ENCODE data around the gene SENP5. TPM values are rescaled to one million over a fixed set of nuclear protein-coding genes. Genes with fewer than 3 reads are reported as not detected.

SENP5 gene
- total and polyA plus RNA-seq, 2 experiments from 2014 or later: 16.8 to 37.9 TPM

DNA sequence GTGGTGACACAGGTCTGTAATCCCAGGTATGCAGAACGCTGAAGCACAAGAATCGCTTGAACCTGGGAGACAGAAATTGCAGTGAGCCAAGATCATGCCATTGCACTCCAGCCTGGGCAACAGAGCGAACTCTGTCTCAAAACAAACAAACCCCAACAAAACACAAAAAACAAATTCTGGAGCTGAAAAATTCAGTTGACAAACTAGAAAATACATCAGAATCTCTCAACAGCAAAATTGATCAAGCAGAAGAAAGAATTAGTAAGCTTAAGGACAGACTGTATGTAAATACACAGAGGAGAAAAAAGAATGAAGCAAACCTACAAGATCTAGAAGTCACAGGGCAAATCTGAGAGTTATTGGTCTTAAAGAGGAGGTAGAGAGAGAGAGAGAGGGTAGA is 49.3 kb downstream of the SENP5 start:
- H3K4me1 ChIP-seq (ENCODE audit: insufficient read depth): no peaks in the 10 kb centered on the region
- no peaks in the 10 kb centered on the region for H3K79me2 ChIP-seq
- H3K27ac ChIP-seq: no peak overlapping the region
- 100% methylated on average over 3 of the region's 3 CpGs for WGBS (ENCODE audit: low lambda C conversion rate, missing lambda C conversion rate)
- no peak overlapping the region for H3K4me2 ChIP-seq
- H2AFZ ChIP-seq: no peak overlapping the region
- no peak for DNase-seq (ENCODE audit: low spot score)
- TF ChIP-seq, protein P1, sequence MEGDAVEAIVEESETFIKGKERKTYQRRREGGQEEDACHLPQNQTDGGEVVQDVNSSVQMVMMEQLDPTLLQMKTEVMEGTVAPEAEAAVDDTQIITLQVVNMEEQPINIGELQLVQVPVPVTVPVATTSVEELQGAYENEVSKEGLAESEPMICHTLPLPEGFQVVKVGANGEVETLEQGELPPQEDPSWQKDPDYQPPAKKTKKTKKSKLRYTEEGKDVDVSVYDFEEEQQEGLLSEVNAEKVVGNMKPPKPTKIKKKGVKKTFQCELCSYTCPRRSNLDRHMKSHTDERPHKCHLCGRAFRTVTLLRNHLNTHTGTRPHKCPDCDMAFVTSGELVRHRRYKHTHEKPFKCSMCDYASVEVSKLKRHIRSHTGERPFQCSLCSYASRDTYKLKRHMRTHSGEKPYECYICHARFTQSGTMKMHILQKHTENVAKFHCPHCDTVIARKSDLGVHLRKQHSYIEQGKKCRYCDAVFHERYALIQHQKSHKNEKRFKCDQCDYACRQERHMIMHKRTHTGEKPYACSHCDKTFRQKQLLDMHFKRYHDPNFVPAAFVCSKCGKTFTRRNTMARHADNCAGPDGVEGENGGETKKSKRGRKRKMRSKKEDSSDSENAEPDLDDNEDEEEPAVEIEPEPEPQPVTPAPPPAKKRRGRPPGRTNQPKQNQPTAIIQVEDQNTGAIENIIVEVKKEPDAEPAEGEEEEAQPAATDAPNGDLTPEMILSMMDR (IDR thresholded peaks at IDR 0.05; ENCODE audit: poor library complexity): no peak
- TF ChIP-seq EZH2phosphoT487 (IDR thresholded peaks at IDR 0.05; ENCODE audit: low read depth, severe bottlenecking, unreplicated experiment): no peak
- no peak for TF ChIP-seq EZH2 (IDR thresholded peaks at IDR 0.05; ENCODE audit: borderline replicate concordance)
- no peaks in the 10 kb centered on the region for H3K27me3 ChIP-seq
- H3K9me3 ChIP-seq (ENCODE audit: low read depth): no peaks in the 10 kb centered on the region
- no peaks in the 10 kb centered on the region for H3K36me3 ChIP-seq (replicated peaks; ENCODE audit: insufficient read depth, low read depth)
- H3K4me3 ChIP-seq: no peak overlapping the region
- peaks cover 7% of the 10 kb centered on the region for H4K20me1 ChIP-seq (ENCODE audit: insufficient read depth, poor library complexity, severe bottlenecking)
- H3K9me2 ChIP-seq (replicated peaks; ENCODE audit: insufficient read depth): no peaks in the 10 kb centered on the region

- no peak for DNase-seq (ENCODE audit: low spot score)
- Histone ChIP-seq H3K79me2 (no peaks in the 10 kb centered on the region), H3K4me1 (ENCODE audit: insufficient read depth) (no peaks in the 10 kb centered on the region), H2AFZ (no peak overlapping the region), H3K36me3 (replicated peaks; ENCODE audit: insufficient read depth, low read depth) (peaks cover under 1% of the 10 kb centered on the region), H3K27me3 (no peaks in the 10 kb centered on the region), H3K4me2 (no peak overlapping the region), H3K9me3 (ENCODE audit: low read depth) (no peaks in the 10 kb centered on the region), H3K9me2 (replicated peaks; ENCODE audit: insufficient read depth) (no peaks in the 10 kb centered on the region), H3K27ac (no peak overlapping the region), H4K20me1 (ENCODE audit: insufficient read depth, poor library complexity, severe bottlenecking) (peaks cover 7% of the 10 kb centered on the region), H3K4me3 (no peak overlapping the region)
- no peak for TF ChIP-seq EZH2phosphoT487 (IDR thresholded peaks at IDR 0.05; ENCODE audit: low read depth, severe bottlenecking, unreplicated experiment)
- no peak for TF ChIP-seq EZH2 (IDR thresholded peaks at IDR 0.05; ENCODE audit: borderline replicate concordance)
- TF ChIP-seq, protein P1 (IDR thresholded peaks at IDR 0.05; ENCODE audit: poor library complexity): no peak
- 88% methylated on average over 2 of the region's 2 CpGs for WGBS (ENCODE audit: low lambda C conversion rate, missing lambda C conversion rate)
Measured at GRCh38 chr3:196918968-196919367, 51.2 kb downstream of the SENP5 start.

GRCh38 chr3:196920733-196921132 is 53.0 kb downstream of the SENP5 start:
- Histone ChIP-seq H2AFZ (no peak overlapping the region), H3K4me1 (ENCODE audit: insufficient read depth) (no peaks in the 10 kb centered on the region), H3K79me2 (no peaks in the 10 kb centered on the region), H3K4me3 (no peak overlapping the region), H4K20me1 (ENCODE audit: insufficient read depth, poor library complexity, severe bottlenecking) (peaks cover 7% of the 10 kb centered on the region), H3K27me3 (no peaks in the 10 kb centered on the region), H3K27ac (no peak overlapping the region), H3K36me3 (replicated peaks; ENCODE audit: insufficient read depth, low read depth) (peaks cover 5% of the 10 kb centered on the region), H3K9me3 (ENCODE audit: low read depth) (no peaks in the 10 kb centered on the region), H3K4me2 (no peak overlapping the region), H3K9me2 (replicated peaks; ENCODE audit: insufficient read depth) (no peaks in the 10 kb centered on the region)
- 81% methylated on average over 2 of the region's 2 CpGs for WGBS (ENCODE audit: low lambda C conversion rate, missing lambda C conversion rate)
- no peak for DNase-seq (ENCODE audit: low spot score)
- TF ChIP-seq, protein P1 (IDR thresholded peaks at IDR 0.05; ENCODE audit: poor library complexity): no peak
- TF ChIP-seq EZH2 (IDR thresholded peaks at IDR 0.05; ENCODE audit: borderline replicate concordance): no peak
- TF ChIP-seq EZH2phosphoT487 (IDR thresholded peaks at IDR 0.05; ENCODE audit: low read depth, severe bottlenecking, unreplicated experiment): no peak
